VCaP (cell line): ENCODE measurements around the gene SYT8.
A peak's percentile ranks its signal among the peaks of the same experiment; 100 is the strongest.

Experiments used
- H3K27ac ChIP-seq: fragments of 450-650 bp; 2 replicates; pipeline ENCODE4 v1.5.1; 2017
- TF ChIP-seq, protein P1 (sequence below): fragments of 450-650 bp; conservative IDR thresholded peaks from 2 replicates; pipeline ENCODE4 v1.5.1; 2017; ENCODE audit warnings: mild to moderate bottlenecking, moderate library complexity

The SYT8 gene

GRCh38 chr11:1830322-1831223 is 4.2 kb upstream of the SYT8 start:
- H3K27ac ChIP-seq: peak overlapping the region; percentile 40; the same call in 1 of the 2 replicates
- TF ChIP-seq, protein P1, sequence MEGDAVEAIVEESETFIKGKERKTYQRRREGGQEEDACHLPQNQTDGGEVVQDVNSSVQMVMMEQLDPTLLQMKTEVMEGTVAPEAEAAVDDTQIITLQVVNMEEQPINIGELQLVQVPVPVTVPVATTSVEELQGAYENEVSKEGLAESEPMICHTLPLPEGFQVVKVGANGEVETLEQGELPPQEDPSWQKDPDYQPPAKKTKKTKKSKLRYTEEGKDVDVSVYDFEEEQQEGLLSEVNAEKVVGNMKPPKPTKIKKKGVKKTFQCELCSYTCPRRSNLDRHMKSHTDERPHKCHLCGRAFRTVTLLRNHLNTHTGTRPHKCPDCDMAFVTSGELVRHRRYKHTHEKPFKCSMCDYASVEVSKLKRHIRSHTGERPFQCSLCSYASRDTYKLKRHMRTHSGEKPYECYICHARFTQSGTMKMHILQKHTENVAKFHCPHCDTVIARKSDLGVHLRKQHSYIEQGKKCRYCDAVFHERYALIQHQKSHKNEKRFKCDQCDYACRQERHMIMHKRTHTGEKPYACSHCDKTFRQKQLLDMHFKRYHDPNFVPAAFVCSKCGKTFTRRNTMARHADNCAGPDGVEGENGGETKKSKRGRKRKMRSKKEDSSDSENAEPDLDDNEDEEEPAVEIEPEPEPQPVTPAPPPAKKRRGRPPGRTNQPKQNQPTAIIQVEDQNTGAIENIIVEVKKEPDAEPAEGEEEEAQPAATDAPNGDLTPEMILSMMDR: no peak

DNA sequence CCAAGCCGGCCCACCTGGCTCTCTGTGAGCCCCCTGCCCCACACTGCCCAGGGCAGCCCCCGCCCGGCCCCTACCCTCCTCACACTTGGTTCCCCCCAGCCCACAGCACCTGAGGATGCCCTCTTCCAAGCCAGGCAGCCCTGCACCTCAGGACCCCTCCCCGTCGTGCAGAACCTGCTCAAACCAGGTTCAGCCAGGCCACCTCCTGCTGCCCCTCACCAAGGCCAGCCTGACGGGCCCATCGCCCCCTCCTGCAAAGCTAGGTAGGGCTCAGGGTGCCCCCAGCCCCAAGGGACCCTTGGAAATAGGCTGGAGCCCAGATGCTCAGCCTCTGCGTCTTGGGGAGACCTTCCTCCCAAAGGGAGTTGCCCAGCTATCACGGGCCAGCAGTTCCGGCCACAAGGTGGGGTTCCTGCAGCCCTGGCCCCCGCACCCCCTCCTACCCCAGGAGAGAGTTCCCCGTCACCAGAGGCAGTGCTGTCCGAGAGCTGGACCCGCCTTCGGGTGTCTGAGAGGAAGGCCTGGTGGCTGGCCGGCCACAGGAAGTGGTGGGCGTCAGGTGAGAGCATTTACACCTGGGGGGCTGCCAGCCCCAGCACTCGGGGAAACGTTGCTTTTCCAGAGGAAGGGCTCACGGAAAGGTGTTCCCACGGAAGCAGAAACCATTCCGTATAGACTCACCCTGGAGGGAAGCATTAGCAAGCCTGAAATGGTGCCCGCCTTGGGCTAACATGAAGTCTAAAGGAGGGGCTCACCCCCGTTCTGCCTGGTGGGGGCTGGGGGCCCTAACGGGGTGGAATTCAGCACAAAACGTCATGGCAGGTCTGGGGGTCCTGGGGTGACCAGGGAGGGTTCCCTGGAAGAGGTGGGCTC is 3.2 kb upstream of the SYT8 start:
- TF ChIP-seq, protein P1: no peak
- peak overlapping the region; percentile 40; the same call in 1 of the 2 replicates for H3K27ac ChIP-seq

DNA sequence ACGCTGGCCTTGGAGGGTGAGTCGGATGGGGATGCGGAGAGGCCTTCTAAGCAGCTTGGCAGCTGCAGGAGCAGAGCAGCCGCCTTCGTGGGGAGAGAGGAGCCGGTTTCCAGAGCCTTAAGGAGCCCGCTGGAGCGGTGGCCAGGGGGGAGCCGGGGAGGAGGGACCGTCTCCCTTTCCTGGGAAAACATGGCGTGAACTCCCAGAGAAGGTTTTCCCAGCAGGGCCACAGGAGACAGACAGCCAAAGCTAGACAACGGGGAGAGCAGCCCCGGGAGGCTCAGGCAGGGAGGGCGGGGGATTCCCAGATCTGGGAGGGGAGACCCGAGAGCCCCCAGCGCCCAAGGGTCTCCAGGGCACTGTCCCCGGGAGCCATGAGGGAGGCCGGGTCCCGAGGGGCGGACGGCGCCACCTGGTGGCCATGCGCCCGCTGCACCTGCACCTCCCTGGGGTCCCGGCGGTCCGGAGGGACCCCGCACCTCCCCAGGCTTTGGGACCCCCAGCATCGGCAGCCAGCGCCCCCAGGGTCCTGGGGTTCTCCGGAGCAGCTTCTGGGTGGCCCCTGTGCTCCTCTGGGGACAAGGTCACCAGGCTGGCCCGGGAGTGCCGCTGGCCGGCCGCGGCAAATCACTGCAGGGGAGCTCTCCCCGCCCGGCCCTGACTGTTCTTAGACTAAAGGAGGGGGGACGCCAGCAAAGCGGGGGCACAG is 2.4 kb upstream of the SYT8 start:
- H3K27ac ChIP-seq: peak overlapping the region; percentile 40; the same call in 1 of the 2 replicates
- TF ChIP-seq, protein P1: peak; percentile 95

- TF ChIP-seq, protein P1: no peak
- H3K27ac ChIP-seq: no peak overlapping the region; the same call in 1 of the 2 replicates
Observed at GRCh38 chr11:1832920-1833295, 1.9 kb upstream of the SYT8 start.

GRCh38 chr11:1834062-1834610 is 654 bp upstream of the SYT8 start:
- TF ChIP-seq, protein P1: no peak
- no peak overlapping the region for H3K27ac ChIP-seq

GRCh38 chr11:1835671-1836010 is 851 bp downstream of the SYT8 start:
- TF ChIP-seq, protein P1: no peak
- no peak overlapping the region for H3K27ac ChIP-seq
